SH-SY5Y (cell line): ENCODE results near the gene KCNQ1OT1.

Experiments
- GATA2 ChIP-seq: IDR thresholded peaks from 2 replicates; pipeline ENCODE4 v1.6.1; 2011; ENCODE audit warnings: mild to moderate bottlenecking, low read depth, low read length
- GATA3 ChIP-seq: IDR thresholded peaks from 2 replicates; pipeline ENCODE4 v1.6.1; 2011; ENCODE audit warnings: low read depth, mild to moderate bottlenecking, low read length, moderate library complexity

- TF ChIP-seq GATA2 (no peak), GATA3 (no peak)
Measured at GRCh38 chr11:2595204-2595603, 104.6 kb downstream of the KCNQ1OT1 start.
